Aorta (tissue), 5 donors: Measurements from ENCODE around the gene CDA. TPM values are rescaled to one million over a fixed set of nuclear protein-coding genes. Genes with fewer than 3 reads are reported as not detected.
A peak's percentile ranks its signal among the peaks of the same experiment; 100 is the strongest.

Experiments
- ATAC-seq: fragments of 200-7000 bp; cut with Tn5 transposase; one replicate; pipeline ENCODE4 v1.9.1; 2022; ENCODE audit warnings: moderate library complexity; ENCODE audit not compliant: low FRiP score
- DNase-seq, 2 donors: peaks; one replicate each; pipeline ENCODE4 v3.0.0-alpha.2; 2020
- H3K27ac ChIP-seq, 2 donors: one replicate each; pipeline ENCODE4 v1.5.1; 2013; ENCODE audit warnings: low read length in 2 of 2, mild to moderate bottlenecking in 2 of 2, moderate library complexity in 2 of 2, control low read depth in 1 of 2, inconsistent platforms in 1 of 2, low read depth in 1 of 2
- H3K27me3 ChIP-seq, 2 donors: one replicate each; pipeline ENCODE4 v1.6.1; 2013; ENCODE audit warnings: control low read depth in 1 of 2, low read length in 1 of 2, mild to moderate bottlenecking in 1 of 2, moderate library complexity in 1 of 2; ENCODE audit not compliant: insufficient read depth in 2 of 2, control insufficient read depth in 1 of 2
- H3K36me3 ChIP-seq, 2 donors: one replicate each; pipeline ENCODE4 v1.6.1; 2013; ENCODE audit warnings: control low read depth in 1 of 2, low read length in 1 of 2, mild to moderate bottlenecking in 1 of 2; ENCODE audit not compliant: insufficient read depth in 2 of 2, control insufficient read depth in 1 of 2
- H3K4me1 ChIP-seq, 2 donors: one replicate each; pipeline ENCODE4 v1.6.1; 2013; ENCODE audit warnings: low read length in 2 of 2, control low read depth in 1 of 2, mild to moderate bottlenecking in 1 of 2, moderate library complexity in 1 of 2; ENCODE audit not compliant: insufficient read depth in 2 of 2, control insufficient read depth in 1 of 2
- H3K4me3 ChIP-seq, 2 donors: one replicate each; pipeline ENCODE4 v1.5.1; 2013; ENCODE audit warnings: low read length in 2 of 2, control low read depth in 1 of 2, mild to moderate bottlenecking in 1 of 2
- H3K9me3 ChIP-seq: one replicate; pipeline ENCODE4 v1.6.1; 2013; ENCODE audit warnings: mild to moderate bottlenecking, low read length; ENCODE audit not compliant: control insufficient read depth
- WGBS, 2 donors: extraction: QIAGEN DNeasy Blood & Tissue Kit; methylation state at CpG; one replicate each; pipeline ENCODE4 v1.1.7; 2013; 5-methylcytosine and 5-hydroxymethylcytosine counted together
- intact Hi-C, 2 donors: fragments of 100-400 bp; cut with DNase I; formaldehyde crosslinking; loops; one replicate each; pipeline versions ENCODE4 v1.14.2 to v1.15.0; 2022
- polyA plus RNA-seq, 2 donors: library from polyadenylated mRNA; stranded (reverse); fragments of 200-250 nt; gene quantifications; one replicate each; pipeline ENCODE4 v1.2.3, GENCODE V29; 2013
- total RNA-seq, 2 donors: library from RNA; stranded (reverse); fragmentation: NEBNext Ultra II Directional; extraction: Animal tissue kit (Norgen Biotek cat#: 25700); gene quantifications; one replicate each; pipeline ENCODE4 v1.2.1, GENCODE V29; 2021
- donor health status: healthy with polysubstance abuse.
- donor health status: Bipolar disorder and iron deficiency.
- donor health status: DM: no; HTN: no; CAD: no.
- donor health status: DM: no; HTN: no; CAD: no.
- donor health status: DM: yes; HTN: yes; CAD: no.

CDA gene
- total and polyA plus RNA-seq, 4 donors, result 5.3 to 16.2 (median 7.2) TPM

DNA sequence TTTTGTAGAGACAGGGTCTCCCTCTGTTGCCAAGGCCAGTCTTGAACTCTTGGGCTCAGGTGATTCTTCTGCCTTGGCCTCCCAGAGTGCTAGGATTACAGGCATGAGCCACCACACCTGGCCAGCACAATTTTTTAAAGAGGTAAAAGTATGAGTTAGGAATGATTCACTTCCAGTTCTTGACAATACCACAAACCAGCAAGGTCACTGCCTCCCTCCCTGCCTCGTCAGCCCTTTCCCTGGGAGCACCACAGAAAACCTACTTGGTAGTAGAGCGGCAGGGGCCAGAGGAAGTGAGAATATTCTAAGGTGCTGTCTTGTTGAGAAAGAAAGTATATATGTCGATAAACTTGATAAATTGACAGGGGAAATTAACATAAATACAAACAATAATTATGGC, 10.8 kb upstream of the CDA start:
- intact Hi-C loops, result loop anchor here in 1 of 2 donors (5.0 kb wide), 1 partner anchor 54 kb away; the partner anchor contains the start of gene PINK1
- ATAC-seq (no peak), DNase-seq (no peak)
- Histone ChIP-seq H3K36me3 (no peaks in the 10 kb centered on the region), H3K4me1 (no peaks in the 10 kb centered on the region), H3K4me3 (no peak overlapping the region), H3K27ac (no peak overlapping the region), H3K9me3 (peaks cover 1% of the 10 kb centered on the region), H3K27me3 (no peaks in the 10 kb centered on the region)
- 85 to 90% methylated on average over 3 of the region's 3 CpGs for WGBS, 2 donors

DNA sequence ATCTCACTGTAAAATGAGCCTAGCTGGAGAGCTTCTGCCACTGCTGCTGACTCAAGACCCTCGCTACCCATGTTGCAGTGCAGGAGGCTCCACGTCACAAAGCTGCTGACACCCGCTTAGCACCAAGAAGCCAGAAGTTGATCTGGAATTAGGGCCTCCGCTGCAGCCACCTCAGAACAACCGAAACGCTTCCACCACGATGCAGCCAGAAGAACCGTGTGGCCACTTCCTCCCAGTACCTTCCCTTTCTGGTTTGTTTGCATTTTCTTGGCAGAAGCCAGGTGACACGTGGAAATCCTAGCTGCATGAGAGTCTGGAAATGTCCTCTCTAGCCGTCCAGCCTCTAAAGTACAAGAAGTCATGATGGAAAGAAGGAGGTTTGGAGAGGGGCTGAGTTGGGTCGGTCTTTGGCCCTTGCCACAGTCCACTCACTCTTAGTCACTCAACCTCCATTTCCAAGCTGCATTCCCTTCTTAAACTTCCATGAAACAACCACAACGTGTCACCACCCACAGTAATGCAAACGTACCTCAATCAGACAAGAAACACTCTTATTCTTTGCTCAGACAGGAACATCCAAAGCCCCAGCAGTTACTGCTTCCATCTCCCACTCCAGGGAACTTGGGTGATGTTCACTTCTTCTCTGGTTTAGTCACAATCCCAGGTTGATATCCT, 10.0 kb upstream of the CDA start:
- no peaks in the 10 kb centered on the region for H3K4me1 ChIP-seq
- no peaks in the 10 kb centered on the region for H3K36me3 ChIP-seq
- no peak overlapping the region for H3K27ac ChIP-seq
- no peak for DNase-seq
- no peaks in the 10 kb centered on the region for H3K9me3 ChIP-seq
- no peaks in the 10 kb centered on the region for H3K27me3 ChIP-seq
- H3K4me3 ChIP-seq, result no peak overlapping the region
- no peak for ATAC-seq
- intact Hi-C loops, result loop anchor here in 1 of 2 donors (5.0 kb wide), 1 partner anchor 53 kb away; the partner anchor contains the start of gene PINK1
- 71 to 72% methylated on average over 13 of the region's 13 CpGs for WGBS, 2 donors

DNA sequence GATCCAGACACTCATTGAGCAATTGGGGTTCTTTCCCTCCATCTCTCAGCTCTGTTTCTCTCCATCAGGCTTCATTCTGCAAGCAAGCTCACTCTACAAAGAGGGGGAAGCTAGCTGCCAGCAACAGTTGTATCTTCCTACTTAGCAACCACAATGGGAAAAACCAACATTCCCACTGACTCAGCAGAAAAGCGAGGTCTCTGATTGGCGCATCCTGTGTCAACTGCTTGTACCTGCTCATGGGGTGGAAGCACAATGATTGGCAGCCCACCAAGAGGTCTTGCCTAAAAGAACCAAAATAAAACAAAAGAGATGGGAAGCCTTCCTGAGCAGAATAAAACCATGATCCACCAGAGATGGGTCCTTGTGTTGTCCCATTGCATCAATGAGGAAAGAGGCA, 4.0 kb upstream of the CDA start:
- Histone ChIP-seq H3K4me1 (no peaks in the 10 kb centered on the region), H3K4me3 (no peak overlapping the region), H3K27ac (no peak overlapping the region), H3K27me3 (no peaks in the 10 kb centered on the region), H3K36me3 (no peaks in the 10 kb centered on the region), H3K9me3 (no peaks in the 10 kb centered on the region)
- DNase-seq (no peak), ATAC-seq (no peak)
- intact Hi-C loops, result no loop called here
- 60 to 63% methylated on average over 2 of the region's 2 CpGs for WGBS, 2 donors

DNA sequence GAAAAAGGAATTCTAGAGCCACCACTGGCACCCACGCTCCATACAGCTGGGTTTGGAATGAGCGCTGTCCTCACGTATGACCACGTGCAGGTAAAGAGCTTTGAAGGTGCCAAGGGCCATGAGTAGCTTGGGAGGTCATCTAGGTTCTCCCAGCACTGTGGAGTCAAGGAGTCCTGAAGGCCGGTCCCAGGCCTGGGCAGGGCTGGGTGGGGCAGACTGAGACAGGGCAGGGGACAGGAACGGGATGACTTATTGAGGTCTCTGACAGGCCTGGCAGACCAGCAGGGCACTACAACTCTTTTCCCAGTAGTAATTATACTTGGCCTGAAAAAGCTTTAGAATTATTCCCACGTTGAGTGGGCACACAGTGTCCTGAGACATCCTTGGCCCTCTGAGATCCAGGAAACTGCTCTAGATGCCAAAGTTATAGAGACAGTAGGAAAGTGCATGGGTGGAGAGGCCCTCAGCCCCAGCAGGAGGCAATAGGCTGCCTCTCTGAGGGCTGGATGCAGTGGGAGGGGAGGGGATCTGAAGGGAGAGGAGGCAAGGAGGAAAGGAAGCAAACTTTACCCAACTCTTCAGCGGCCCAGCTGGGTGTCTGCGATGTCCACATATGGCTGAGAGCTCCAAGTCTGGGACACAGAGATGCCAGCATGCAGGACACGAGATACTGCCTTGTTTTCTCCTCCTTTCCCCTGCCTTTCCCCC, 1.8 kb upstream of the CDA start:
- H3K36me3 ChIP-seq, result no peaks in the 10 kb centered on the region
- H3K9me3 ChIP-seq, result no peaks in the 10 kb centered on the region
- intact Hi-C loops, result no loop called here
- H3K27me3 ChIP-seq, result no peaks in the 10 kb centered on the region
- 57 to 64% methylated on average over 9 to 10 of the region's 10 CpGs for WGBS, 2 donors
- no peak for DNase-seq
- peak; percentile 30 for ATAC-seq
- no peaks in the 10 kb centered on the region for H3K4me1 ChIP-seq
- no peak overlapping the region for H3K27ac ChIP-seq
- H3K4me3 ChIP-seq, result no peak overlapping the region

DNA sequence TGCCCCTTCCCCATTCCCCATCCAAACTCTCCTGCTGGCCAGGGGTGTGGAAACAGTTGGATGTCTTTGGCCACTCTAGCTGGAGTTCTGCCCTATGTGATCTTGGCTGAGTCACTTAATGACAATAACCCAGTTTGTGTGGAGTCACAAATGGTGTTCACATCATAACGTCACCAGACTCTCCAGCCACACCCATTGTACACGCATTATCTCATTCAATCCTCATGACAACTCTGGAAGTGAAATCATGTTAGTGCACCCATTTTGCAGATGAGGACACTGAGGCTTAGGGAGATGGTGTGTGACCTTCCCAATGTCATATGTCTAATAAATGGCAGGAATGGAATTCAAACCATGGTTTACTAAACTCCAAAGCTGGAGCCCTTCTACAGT, 1.2 kb upstream of the CDA start:
- Histone ChIP-seq H3K36me3 (no peaks in the 10 kb centered on the region), H3K4me3 (no peak overlapping the region), H3K27ac (no peak overlapping the region), H3K4me1 (no peaks in the 10 kb centered on the region), H3K27me3 (no peaks in the 10 kb centered on the region), H3K9me3 (no peaks in the 10 kb centered on the region)
- DNase-seq (no peak), ATAC-seq (peak; percentile 47)
- WGBS, 2 donors, result 56 to 60% methylated on average over 2 of the region's 2 CpGs
- intact Hi-C loops, result no loop called here

DNA sequence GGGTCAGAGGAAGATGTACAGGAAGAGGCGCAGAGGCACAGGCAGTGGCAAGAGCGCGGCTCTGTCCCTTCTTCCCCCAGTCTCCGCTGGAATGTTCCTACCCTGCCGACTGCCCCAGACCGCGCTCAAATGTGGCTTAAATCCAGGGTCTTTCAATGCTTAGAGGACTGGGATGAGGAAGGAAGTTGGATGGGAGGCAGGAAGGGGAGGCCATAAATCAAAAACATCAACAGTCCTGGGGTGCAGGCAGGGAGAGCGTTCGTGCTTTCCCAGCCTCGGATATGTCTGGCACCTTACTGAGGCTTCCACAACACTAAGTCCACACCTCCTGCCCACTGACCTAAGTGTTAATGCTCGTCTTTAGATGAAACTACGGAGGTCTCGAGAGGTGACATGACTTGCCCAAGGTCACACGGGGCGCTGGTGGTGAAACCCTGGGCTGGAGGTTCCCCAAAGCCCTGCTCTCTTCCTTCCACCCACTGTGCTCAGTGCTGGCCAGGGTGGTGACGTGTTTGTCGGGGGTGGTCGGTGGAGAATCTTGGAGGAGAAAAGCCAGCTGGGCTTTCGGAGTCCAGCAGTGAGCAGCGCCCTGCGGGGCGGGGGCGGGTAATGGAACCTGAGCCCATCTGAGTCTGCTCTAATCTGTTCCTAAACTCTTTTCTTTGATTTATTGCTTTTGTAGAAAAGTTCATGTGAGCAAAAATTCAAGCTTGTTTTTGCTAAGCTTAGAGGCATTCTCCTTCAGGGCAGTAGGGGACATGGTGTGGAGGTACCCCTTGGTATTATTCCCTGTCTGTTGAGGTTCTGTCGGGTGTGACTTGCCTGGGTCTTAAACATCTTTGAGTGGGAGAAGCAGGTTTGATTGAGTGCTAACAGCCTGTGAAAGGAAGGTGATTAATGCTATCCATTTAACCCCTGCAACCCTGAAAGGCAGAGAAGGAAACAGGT, 708 bp downstream of the CDA start:
- H3K27me3 ChIP-seq, result no peaks in the 10 kb centered on the region

DNA sequence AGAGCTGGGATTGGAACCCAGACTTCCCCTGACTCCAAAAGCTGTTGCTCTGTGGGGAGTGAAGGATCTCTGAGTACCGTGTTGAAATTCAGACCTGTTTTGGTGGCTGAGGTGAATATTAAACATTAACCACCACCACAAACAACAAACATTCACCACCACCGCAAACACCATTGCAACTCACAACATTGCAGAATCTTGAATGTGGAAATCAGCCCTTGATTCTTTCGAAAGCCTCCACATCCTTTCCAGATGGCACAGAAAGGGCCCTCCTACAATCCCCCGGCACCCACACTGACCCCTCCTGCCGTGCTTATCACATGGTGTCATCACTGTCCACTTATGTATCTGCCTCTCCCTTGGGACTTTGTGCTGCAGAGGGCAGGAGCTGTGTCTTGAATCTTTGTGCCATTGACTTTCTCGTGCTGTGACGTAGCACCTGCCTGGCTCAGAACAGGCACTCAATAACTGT, 1.4 kb downstream of the CDA start:
- Histone ChIP-seq H3K27me3 (no peaks in the 10 kb centered on the region), H3K4me3 (no peak overlapping the region), H3K27ac (no peak overlapping the region), H3K36me3 (no peaks in the 10 kb centered on the region), H3K9me3 (no peaks in the 10 kb centered on the region), H3K4me1 (no peaks in the 10 kb centered on the region)
- peak; percentile 56 for ATAC-seq
- intact Hi-C loops, result no loop called here
- DNase-seq, result no peak
- 40 to 44% methylated on average over 7 of the region's 7 CpGs for WGBS, 2 donors

More for the DNA sequence above, 708 bp downstream of the CDA start:
- Histone ChIP-seq H3K36me3 (no peaks in the 10 kb centered on the region), H3K4me3 (no peak overlapping the region), H3K4me1 (no peaks in the 10 kb centered on the region), H3K9me3 (no peaks in the 10 kb centered on the region), H3K27ac (no peak overlapping the region)
- peak; percentile 69 for ATAC-seq
- 6 to 7% methylated on average over 24 of the region's 24 CpGs for WGBS, 2 donors
- intact Hi-C loops, result no loop called here
- peak; percentile 73 to 84 for DNase-seq

DNA sequence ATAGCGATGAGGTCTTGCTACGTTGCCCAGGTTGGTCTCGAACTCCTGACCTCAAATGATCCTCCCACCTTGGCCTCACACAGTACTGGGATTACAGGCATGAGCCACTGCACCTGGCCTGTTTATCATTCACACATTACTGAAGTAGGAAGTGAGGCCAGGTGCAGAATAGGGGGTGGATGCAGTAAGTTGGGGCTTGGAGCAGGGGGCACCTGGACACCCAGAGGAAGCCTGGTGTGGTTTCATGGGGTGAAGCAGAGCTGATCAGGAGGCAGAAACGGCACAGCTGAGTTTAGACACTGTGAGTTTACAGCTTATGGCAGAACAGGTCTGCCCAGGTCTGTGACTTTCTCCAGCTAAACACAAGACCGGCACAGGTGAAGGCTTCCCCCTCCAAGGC, 4.9 kb downstream of the CDA start:
- H3K9me3 ChIP-seq, result no peaks in the 10 kb centered on the region
- DNase-seq (no peak), ATAC-seq (no peak)
- H3K36me3 ChIP-seq, result no peaks in the 10 kb centered on the region
- intact Hi-C loops, result no loop called here
- 83 to 87% methylated on average over 5 of the region's 5 CpGs for WGBS, 2 donors
- H3K27ac ChIP-seq, result no peak overlapping the region
- H3K27me3 ChIP-seq, result no peaks in the 10 kb centered on the region
- H3K4me1 ChIP-seq, result no peaks in the 10 kb centered on the region
- H3K4me3 ChIP-seq, result no peak overlapping the region
